Activated CD4-positive, CD25-positive, alpha-beta regulatory T cell treated with anti-CD3 and anti-CD28 coated beads, Interleukin-2, amount 50 U/mL, for 72 hours (primary cell): Measurements from ENCODE around the gene CDKL1.
"Not testable (repeated sequence)": the region's sequence is repeated elsewhere in the genome, so short reads cannot be mapped to it uniquely, and the experiment has no call there.

Source experiments
- DNase-seq: peaks from one replicate; pipeline ENCODE4 v3.0.0; 2021

CDKL1 gene

DNA sequence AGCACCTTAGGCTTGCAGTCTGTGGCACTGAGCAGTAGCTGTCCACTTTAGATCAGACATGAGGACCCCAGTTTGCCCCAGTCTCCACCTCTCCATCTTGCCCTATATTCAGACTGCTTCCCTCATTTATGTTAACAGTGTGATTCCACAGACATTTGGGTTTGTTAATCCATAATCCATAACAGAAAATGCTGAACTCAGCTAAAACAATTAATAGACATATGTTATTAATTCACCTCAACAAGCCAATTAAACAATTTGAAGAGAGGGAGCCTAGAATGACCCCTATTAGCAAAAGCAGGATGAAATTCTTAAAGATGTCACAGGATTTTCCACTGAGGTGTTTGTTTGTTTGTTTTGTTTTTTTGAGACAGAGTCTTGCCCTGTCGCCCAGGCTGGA is 9.1 kb downstream of the CDKL1 start:
- DNase-seq, result no peak

DNA sequence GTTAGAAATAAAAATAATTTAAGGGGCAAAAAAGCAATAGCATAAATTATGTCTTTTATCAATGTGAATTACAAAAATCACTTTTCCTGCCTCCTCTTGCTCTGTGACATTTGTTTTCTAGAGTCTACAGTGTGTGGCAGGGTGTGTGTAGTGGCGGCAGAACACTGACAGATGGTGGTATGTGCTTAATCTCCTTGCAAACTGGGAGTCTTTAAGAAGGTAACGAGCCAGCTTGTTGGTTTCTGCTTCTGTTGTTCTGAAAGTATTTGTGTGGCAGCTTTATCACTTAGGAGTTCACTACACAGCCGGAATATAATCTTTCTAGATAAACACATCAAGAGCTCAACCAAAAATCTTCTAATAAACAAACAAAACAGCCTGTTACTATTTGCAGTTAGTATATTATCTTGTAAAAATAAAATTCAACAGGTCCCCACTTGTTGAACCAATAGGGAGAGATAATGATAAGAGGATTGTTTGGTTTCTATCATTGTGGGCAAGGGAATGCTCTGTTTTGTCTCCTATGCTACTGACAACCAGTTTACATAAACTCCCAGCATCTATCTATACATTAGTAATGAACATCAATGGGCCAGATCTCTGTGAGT is 13.0 kb downstream of the CDKL1 start:
- DNase-seq, result no peak

DNA sequence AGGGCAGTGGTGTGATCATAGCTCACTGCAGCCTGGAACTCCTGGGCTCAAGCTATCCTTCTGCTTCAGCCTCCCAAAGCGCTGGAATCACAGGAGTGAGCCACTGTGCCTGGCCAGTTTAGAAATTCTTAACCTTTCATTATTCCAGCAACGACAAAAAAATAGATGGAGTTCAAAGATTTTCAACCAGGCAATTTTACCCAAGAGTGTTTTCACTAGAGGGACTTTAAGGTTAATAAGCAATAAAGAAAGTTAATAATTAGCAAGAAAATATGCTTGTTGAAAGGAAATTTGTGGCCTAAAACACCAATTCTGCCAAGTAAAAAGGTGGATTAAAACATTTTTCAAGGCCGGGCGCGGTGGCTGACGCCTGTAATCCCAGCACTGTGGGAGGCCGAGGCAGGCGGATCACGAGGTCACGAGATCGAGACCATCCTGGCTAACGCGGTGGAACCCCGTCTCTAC is 14.8 kb downstream of the CDKL1 start:
- DNase-seq, result no peak

DNA sequence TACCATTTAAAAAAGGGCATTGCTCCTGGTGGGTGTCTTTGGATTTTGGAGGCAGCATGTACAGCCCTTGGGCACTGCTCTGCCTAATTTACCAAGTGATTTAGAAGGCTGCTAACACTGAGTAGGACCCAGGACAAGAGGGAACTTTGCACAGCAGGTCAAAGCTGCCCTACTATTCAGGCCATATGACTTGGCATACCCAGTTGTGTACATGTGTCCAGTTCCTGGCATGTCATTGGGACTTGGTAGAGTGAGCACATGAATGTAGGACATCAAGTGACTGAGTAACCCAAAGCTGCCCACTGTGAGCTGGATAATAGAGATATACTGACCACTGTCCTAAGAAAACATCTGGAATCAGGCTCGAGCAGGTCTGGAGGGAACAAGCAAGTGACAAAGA is 15.7 kb downstream of the CDKL1 start:
- no peak for DNase-seq

DNA sequence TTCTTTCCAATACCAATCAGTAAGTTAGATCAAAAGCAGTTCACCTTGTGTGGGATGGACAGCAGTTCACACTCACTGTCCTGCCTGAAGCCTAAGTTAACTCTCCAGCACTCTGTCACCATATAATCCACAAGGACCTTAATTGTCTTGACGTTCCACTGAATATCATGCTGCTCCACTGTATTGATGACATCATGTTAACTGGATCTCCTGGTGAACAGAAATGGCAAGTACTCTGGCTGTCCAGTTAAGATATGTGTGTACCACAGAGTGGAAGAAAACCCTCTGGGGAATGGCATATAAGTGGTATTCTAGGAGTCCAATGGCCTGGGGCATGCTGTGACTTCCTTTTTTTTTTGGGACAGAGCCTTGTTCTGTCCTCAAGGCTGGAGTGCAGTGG is 16.2 kb downstream of the CDKL1 start:
- DNase-seq, result no peak

DNA sequence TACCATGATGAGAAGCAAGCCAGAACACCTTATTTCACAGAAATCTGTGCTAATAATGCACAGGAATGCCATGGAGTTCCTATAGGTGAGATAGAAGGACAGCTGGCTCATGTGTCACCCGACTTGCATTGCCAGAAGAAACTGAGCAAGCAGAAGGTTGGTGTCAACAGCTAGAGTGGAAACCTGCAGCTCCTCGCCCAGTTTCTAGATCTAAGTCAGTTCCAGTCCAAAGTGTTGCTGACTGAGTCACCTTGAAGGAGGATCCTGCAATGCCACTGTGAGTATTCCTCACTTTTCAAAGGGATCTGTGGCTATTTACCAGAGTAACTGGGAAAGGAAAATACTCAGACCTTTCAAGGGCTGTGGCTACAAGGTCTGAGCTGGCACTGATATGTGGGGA is 17.1 kb downstream of the CDKL1 start:
- no peak for DNase-seq

DNA sequence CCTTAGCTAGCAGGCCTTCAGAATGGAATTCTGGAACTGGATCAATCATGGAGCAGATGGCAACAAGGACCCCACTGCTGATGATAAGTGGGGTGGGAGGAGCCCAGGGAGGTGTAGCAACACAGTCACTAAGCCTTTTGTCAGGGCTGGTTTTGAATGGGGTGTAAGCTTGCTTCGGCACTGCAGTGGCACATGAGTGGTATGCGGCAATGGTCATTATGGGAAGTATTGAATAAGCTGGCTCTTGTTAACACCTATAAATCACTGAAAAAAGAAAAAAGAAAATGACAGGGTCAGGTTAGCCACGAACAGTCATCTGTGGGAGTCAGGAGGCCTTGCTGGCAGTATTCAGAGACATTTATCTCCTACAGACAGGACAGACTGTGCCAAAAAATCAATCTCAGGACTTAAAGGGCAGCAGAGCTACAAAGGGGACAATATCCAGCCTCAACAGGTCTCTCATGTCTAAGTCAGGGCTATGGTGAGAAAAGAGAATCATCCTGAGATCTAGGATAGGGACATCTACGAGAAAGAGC is 19.1 kb downstream of the CDKL1 start:
- no peak for DNase-seq

DNA sequence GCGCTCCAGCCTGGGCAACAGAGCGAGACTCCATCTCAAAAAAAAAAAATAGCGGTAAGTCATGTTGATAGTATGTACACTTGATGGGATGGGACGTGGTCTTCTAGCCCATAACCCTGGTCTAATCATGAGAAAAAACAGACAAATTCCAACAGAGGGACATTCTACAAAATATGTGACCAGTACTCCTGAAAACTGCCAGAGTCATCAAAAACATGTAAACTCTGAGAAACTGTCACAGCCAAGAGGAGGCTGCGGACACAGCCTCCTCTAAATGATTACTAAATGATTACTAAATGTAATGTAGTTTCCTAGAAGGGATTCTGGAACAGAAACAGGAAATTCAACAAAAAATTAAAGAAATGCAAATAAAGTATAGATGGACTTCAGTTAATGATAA is 20.9 kb downstream of the CDKL1 start:
- DNase-seq, result no peak

DNA sequence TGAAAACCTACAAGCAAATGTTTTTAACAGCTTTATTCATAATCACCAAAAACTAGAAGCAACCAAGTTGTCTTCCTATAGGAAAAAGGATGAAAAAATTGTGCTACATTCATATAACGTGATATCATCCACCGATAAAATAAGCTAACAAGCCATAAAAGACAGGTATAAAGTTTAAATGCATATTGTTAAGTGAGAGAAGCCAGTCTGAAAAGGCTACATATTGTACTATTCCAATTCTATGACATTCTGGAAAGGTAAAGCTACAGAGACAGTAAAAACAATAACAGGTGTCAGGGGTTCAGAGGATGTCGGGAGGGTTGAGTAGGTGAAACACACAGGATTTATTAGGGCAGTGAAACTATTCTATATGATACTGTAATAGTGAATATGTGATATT is 22.7 kb downstream of the CDKL1 start:
- no peak for DNase-seq

DNA sequence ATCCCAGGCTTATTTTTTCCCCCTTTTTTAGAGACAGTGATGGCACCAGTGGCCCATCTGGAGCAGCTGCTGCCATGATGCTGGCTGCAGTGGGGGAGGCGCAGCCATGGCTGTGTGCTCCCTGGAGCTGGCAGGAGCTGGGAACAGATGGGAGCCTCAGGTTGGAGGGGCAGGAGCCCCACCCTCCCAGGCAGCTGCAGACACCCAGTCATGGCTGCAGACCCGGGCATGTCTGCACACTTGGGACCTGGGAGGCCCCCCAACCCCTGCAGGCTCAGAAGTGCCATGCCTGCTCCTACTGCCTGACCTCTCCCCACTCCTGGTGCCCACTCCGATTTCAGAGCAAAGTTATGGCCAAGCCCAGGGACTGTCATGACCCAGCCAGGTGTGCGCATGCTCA is 25.1 kb downstream of the CDKL1 start:
- DNase-seq, result no peak

DNA sequence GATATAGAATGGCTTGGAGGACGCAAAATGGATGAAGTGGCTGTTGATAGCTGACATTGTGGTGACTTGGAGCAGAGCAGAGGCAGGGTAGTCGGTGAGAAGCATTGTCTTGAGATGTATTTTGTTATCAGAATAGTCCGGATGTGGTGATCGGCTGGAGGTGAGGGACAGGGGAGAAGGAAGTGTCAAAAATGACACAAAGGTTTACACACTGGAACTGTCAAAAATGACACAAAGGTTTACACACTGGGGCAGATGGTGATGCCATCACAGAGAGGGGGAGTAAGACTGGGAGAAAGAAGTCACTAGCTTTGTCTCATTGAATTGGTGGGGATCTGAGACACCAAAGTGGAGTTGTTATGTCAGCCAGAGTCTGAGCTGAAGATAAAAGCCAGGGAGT is 30.1 kb downstream of the CDKL1 start:
- DNase-seq, result no peak

DNA sequence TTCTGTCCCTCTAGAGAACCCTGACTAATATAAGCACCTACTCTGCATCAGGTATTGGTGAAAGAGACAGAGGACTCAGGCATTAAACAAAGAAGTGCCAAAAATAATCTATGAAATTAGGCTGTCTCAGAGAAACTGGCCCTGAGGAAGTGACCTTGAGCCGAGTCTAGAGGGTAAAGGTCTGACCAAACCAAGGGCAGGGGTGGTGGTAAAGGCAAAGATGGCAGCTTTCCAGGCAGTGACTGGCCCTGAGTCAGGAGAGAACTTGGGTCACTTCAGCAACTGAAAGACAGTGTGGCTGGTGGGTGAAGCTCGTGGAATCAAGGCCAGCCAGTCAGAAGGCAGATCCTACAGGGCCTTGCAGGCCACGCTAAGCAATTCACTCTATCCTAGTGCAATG is 30.6 kb downstream of the CDKL1 start:
- DNase-seq, result no peak

DNA sequence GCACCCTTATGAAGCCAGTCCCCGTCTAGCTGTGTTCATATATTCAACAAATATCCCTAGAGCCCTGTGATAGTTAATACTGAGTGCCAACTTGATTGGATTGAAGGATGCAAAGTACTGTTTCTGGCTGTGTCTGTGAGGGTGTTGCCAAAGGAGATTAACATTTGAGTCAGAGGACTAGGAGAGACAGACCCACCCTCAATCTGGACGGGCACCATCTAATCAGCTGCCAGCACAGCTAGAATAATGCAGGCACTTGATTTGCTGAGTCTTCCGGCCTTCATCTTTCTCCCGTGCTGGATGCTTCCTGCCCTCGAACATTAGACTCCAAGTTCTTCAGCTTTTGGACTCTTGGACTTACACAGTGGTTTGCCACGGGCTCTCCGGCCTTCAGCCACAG is 31.1 kb downstream of the CDKL1 start:
- not testable (repeated sequence) for DNase-seq

DNA sequence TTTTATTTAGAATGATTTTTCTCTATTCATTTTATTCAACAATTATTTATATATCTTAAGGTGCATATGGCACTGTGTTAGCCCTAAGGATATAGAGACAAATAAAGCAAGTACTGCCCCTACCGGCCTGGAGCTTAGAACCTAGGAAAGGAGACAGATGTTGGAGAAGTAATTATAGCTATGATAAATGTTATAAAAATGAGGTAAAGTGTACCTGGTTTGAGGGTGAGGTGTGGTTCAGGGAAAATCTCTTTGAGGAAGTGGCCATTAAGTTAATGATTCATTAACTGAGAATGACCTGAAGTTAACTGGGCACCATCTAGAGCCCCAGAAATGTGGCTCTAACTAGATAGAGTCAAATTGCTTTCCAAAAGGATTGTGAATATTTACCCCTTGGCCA is 31.9 kb downstream of the CDKL1 start:
- no peak for DNase-seq

DNA sequence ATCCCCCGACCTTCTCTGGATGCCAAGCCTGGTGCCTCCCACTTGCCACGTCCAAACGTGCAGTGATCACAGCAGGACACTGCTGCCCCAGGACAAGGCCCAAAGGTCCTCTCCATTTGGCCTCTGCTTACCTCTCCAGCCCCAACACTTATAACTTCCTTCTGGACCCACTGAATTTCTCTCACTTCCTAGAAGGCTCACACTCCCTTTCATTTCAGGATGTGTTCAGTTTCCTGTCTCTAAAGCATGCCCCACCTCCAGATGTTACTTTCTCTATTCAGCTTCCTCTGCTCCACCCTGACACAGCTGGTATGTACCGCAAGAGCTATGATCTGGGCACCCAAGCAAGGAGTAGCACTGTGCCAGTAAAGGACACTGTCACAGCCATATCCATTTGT is 33.0 kb downstream of the CDKL1 start:
- no peak for DNase-seq

DNA sequence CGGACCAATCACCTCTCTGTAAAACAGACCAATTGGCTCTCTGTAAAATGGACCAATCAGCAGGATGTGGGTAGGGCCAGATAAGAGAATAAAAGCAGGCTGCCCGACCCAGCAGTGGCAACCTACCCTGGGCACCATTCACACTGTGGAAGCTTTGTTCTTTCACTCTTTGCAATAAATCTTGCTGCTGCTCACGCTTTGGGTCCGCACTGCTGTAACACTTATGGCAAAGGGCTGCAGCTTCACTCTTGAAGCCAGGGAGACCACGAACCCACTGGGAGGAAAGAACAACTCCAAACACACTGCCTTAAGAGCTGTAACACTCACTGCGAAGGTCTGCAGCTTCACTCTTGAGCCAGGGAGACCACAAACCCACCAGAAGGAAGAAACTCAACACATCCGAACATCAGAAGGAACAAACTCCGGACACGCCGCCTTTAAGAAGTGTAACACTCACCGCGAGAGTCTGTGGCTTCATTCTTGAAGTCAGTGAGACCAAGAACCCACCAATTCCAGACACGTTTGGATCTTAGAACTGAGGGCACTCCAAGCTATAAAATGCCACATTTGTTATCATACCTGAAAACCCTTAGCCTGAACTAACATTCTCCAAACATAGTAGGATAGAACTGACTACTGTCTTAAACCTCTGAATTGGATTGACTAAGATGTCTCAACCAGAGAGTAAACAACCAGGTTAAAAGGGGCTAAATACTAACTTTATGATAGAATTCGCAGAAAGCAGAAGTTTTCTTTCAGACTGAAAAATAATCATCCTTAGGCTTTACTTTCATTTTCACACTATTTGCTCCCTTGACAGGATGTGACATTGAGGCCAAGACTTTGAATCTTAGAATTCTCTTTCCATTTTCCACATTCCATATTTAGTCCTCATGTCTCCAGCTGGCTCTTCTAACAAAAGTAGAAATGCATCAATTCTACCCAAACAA is 33.6 kb downstream of the CDKL1 start:
- DNase-seq, result peak; percentile 46

DNA sequence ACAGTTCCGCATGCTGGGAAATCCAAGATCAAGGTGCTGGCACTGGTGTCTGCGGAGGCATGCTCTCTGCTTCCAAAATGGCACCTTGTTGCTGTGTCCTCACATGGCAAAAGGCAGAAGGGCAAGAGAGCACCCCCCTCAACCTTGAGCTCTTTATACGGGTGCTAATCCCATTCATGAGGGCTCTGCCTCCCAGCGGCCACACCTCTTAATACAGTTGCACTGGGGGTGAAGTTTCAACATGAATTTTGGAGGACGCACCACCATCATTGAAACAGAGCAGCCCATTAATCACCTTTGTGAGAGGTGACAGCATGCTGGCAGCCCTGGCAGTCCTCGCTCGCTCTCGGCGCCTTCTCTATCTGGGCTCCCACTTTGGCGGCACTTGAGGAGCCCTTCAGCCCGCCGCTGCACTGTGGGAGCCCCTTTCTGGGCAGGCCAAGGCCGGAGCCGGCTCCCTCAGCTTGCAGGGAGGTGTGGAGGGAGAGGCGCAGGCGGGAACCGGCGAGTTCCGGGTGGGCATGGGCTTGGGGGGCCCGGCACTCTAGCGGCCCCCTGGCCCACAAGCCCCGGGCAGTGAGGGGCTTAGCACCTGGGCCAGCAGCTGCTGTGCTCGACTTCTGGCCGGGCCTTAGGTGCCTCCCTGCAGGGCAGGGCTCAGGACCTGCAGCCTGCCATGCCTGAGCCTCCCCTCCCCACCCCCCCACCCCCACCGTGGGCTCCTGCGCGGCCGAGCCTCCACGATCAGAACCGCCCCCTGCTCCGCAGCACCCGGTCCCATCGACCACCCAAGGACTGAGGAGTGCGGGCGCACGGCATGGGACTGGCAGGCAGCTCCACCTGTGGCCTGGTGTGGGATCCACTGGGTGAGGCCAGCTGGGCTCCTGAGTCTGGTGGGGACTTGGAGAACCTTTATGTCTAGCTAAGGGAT is 34.9 kb downstream of the CDKL1 start:
- not testable (repeated sequence) for DNase-seq

DNA sequence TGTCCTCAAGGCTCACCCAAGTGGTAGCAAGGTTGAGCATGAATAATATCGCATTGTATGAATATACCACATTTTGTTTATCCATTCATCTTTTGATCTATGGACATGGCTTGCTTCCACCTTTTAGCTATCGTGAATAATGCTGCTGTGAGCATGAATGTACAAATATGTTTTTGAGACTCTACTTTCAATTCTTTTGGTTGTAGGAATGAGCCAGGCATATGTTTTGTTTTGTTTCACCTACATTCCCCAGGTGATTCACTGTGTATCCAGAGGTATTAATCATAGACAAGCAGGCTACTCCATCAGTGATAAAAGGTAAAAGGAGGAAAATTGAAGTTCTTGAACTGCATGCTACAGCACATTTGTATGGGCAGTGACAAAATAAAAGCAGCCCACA is 35.8 kb downstream of the CDKL1 start:
- no peak for DNase-seq

DNA sequence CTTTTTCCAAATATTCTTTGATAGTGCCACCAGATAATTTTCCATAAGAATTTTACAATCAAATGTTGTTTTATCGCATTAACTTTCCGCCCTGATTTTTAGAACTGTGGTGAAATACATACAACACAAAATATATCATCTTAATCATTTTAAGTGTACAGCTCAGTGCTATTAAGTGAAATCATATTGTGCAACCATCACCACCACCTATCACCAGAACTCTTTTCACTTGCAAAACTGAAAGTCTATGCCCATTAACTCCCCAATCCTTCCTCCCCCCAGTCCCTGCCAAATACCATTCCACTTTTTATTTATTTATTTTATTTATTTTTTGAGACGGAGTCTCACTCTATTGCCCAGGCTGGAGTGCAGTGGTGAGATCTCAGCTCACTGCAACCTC is 36.6 kb downstream of the CDKL1 start:
- DNase-seq, result no peak

DNA sequence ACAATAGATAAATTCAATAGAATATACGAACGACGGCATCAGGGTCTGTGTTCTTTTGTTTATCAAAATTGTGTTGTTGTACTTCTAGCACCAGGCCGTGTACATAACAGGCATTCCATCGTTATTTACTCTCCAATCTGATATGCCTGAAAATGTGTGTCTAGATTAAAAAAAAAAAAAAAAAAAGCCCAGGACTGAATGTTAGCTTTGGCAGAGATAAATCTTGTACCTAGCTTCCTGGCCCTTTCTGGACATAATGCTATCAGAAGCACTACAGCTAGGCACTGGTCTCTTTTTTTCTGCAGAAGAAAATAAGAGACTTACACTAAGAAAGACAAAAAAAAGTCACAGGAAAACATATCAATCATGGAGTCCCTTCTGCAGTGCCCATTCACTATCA is 37.0 kb downstream of the CDKL1 start:
- no peak for DNase-seq

DNA sequence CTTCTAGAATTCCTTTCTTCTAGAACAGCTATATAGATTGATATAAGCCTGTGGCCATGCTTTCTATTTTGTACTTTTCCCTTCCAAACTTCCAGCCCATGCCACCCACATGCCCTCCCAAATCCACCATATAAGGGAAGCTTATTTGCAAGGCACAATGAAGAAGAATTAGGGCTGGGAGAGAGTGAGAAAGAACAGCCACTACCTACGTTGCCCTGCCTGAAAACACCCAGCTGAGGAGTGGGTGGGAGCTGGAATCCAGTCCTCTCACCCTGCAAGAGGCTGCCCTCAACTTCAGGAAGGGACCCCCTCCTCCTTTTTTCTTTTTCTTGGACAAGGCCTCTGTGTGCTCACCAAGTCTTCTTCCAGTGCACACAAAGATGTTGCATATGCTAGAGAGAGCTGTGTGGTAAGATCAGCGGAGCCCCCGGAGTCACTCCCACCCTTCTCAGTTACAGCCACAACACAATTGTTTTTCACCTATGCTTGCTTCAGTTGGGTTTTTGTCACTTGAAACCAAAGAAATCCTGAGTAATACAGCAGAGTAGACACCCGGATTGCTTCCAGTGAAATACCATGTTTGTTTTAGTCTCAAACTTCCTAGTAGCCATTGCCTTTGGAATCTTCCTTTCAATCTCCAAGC is 38.8 kb downstream of the CDKL1 start:
- no peak for DNase-seq

DNA sequence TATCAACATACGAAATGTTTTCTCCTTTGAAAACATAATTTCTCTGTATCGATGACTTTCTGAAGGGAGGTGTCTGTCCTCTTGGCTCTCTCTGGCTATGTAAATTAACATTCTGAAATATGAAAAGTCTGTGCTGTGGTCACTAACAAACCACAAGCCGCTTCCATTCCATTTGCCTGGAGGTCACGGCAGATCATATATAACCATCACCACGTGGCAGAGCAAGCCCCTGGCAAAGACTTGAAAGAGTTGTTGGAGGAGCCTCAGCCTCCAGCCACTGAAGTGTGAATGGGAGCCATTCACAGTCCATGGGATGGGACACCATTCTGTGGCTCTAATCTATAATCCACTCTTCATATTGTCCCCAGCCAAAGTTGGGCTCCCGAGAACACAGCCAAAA is 39.6 kb downstream of the CDKL1 start:
- no peak for DNase-seq

DNA sequence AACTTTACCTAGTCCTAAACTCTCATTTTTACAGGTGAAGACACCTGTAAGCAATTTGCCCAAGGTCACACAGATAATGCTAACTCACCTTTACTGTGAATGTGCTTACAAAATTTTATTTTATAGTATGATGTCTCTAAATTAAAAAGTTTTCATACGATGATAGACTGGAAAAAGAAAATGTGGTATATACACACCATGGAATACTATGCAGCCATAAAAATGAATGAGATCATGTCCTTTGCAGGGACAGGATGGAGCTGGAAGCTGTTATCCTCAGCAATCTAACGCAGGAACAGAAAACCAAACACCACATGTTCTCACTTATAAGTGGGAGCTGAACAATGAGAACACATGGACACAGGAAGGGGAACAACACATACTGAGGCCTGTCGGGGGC is 40.4 kb downstream of the CDKL1 start:
- not testable (repeated sequence) for DNase-seq
